Measurements from ENCODE around the gene GTF3C6. TPM values are rescaled to one million over a fixed set of nuclear protein-coding genes. Genes with fewer than 3 reads are reported as not detected.

The GTF3C6 gene
- total and polyA plus RNA-seq, 2 of the 13 experiments (the other 11 are each of a cell fraction or from before 2014, with no cell fraction given), result 21.6 to 160 TPM

GRCh38 chr6:110958329-110959192 is at the start of gene GTF3C6 (continued):
- TF ChIP-seq, protein P1, sequence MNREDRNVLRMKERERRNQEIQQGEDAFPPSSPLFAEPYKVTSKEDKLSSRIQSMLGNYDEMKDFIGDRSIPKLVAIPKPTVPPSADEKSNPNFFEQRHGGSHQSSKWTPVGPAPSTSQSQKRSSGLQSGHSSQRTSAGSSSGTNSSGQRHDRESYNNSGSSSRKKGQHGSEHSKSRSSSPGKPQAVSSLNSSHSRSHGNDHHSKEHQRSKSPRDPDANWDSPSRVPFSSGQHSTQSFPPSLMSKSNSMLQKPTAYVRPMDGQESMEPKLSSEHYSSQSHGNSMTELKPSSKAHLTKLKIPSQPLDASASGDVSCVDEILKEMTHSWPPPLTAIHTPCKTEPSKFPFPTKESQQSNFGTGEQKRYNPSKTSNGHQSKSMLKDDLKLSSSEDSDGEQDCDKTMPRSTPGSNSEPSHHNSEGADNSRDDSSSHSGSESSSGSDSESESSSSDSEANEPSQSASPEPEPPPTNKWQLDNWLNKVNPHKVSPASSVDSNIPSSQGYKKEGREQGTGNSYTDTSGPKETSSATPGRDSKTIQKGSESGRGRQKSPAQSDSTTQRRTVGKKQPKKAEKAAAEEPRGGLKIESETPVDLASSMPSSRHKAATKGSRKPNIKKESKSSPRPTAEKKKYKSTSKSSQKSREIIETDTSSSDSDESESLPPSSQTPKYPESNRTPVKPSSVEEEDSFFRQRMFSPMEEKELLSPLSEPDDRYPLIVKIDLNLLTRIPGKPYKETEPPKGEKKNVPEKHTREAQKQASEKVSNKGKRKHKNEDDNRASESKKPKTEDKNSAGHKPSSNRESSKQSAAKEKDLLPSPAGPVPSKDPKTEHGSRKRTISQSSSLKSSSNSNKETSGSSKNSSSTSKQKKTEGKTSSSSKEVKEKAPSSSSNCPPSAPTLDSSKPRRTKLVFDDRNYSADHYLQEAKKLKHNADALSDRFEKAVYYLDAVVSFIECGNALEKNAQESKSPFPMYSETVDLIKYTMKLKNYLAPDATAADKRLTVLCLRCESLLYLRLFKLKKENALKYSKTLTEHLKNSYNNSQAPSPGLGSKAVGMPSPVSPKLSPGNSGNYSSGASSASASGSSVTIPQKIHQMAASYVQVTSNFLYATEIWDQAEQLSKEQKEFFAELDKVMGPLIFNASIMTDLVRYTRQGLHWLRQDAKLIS (CRISPR knock-in tag; IDR thresholded peaks at IDR 0.05), result 0 out of 2 replicates have a peak, but pooled peaks have one; percentile 85
- no peak for TF ChIP-seq PBX2 (CRISPR knock-in tag; IDR thresholded peaks at IDR 0.05)
- no peak for TF ChIP-seq BHLHE40 (IDR thresholded peaks at IDR 0.05; ENCODE audit: low read length)
- no peak for TF ChIP-seq PRDM15 (CRISPR knock-in tag; IDR thresholded peaks at IDR 0.05)
- TF ChIP-seq ELF3 (CRISPR knock-in tag; IDR thresholded peaks at IDR 0.05), result peak; percentile 68; the same call in 1 of the 2 replicates
- TF ChIP-seq NFYC (CRISPR knock-in tag; IDR thresholded peaks at IDR 0.05), result peak; percentile 69
- TF ChIP-seq SCMH1 (CRISPR knock-in tag; IDR thresholded peaks at IDR 0.05; ENCODE audit: borderline replicate concordance), result no peak
- TF ChIP-seq, protein P2, sequence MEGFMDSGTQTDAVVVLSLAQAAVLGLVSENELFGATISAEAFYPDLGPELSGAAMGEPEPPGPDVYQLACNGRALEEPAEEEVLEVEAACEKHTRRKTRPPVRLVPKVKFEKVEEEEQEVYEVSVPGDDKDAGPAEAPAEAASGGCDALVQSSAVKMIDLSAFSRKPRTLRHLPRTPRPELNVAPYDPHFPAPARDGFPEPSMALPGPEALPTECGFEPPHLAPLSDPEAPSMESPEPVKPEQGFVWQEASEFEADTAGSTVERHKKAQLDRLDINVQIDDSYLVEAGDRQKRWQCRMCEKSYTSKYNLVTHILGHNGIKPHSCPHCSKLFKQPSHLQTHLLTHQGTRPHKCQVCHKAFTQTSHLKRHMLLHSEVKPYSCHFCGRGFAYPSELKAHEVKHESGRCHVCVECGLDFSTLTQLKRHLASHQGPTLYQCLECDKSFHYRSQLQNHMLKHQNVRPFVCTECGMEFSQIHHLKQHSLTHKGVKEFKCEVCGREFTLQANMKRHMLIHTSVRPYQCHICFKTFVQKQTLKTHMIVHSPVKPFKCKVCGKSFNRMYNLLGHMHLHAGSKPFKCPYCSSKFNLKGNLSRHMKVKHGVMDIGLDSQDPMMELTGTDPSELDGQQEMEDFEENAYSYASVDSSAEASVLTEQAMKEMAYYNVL (CRISPR knock-in tag; IDR thresholded peaks at IDR 0.05; ENCODE audit: borderline replicate concordance), result peak; percentile 48; the same call in 1 of the 2 replicates
- TF ChIP-seq ZNF503 (CRISPR knock-in tag; IDR thresholded peaks at IDR 0.05), result no peak
- peak; percentile 45; the same call in 1 of the 2 replicates for TF ChIP-seq ZNF816 (CRISPR knock-in tag; IDR thresholded peaks at IDR 0.05; ENCODE audit: borderline replicate concordance)
- TF ChIP-seq, protein P3, sequence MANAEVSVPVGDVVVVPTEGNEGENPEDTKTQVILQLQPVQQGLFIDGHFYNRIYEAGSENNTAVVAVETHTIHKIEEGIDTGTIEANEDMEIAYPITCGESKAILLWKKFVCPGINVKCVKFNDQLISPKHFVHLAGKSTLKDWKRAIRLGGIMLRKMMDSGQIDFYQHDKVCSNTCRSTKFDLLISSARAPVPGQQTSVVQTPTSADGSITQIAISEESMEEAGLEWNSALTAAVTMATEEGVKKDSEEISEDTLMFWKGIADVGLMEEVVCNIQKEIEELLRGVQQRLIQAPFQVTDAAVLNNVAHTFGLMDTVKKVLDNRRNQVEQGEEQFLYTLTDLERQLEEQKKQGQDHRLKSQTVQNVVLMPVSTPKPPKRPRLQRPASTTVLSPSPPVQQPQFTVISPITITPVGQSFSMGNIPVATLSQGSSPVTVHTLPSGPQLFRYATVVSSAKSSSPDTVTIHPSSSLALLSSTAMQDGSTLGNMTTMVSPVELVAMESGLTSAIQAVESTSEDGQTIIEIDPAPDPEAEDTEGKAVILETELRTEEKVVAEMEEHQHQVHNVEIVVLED (CRISPR knock-in tag; IDR thresholded peaks at IDR 0.05; ENCODE audit: borderline replicate concordance), result peak; percentile 85
- TF ChIP-seq NR1H2 (CRISPR knock-in tag; IDR thresholded peaks at IDR 0.05; ENCODE audit: borderline replicate concordance, low read depth), result no peak
